SU-DHL-6 (cell line): ENCODE measurements around the gene HACD4.

Source experiments
- H2AFZ ChIP-seq: fragments of 200-600 bp; sonication (generic); 2 replicates; pipeline ENCODE4 v1.6.1; 2014; ENCODE audit warnings: low read depth, mild to moderate bottlenecking, moderate library complexity, mixed read lengths, antibody characterized with exemption, low read length; ENCODE audit not compliant: severe bottlenecking
- H3F3A ChIP-seq: fragments of 200-600 bp; shearing (Covaris generic); 2 replicates; pipeline ENCODE4 v1.6.0; 2016; ENCODE audit warnings: antibody characterized with exemption, mild to moderate bottlenecking; ENCODE audit not compliant: insufficient read depth
- H3K27ac ChIP-seq: fragments of 200-600 bp; sonication (generic); 2 replicates; pipeline ENCODE4 v1.5.1; 2016; ENCODE audit warnings: low read depth, mild to moderate bottlenecking, low read length, moderate library complexity, mixed read lengths
- H3K27me3 ChIP-seq: fragments of 200-600 bp; sonication (generic), shearing (Covaris generic); 2 replicates; pipeline ENCODE4 v1.6.0; 2014; ENCODE audit warnings: mild to moderate bottlenecking, low read length
- H3K36me3 ChIP-seq: fragments of 200-600 bp; sonication (generic); 2 replicates; pipeline ENCODE4 v1.6.1; 2014; ENCODE audit warnings: mild to moderate bottlenecking, low read length, mixed read lengths
- H3K4me2 ChIP-seq: fragments of 300-600, 200-600 bp; shearing (Covaris generic), sonication (generic); 2 replicates; pipeline ENCODE4 v1.6.0; 2014; ENCODE audit warnings: low read length, low read depth, mild to moderate bottlenecking; ENCODE audit not compliant: poor library complexity, severe bottlenecking
- H3K4me3 ChIP-seq: fragments of 200-600 bp; sonication (generic); 2 replicates; pipeline ENCODE4 v1.5.1; 2014; ENCODE audit warnings: antibody characterized with exemption, low read length, mild to moderate bottlenecking, mixed read lengths; ENCODE audit not compliant: insufficient read depth, poor library complexity, severe bottlenecking
- H3K79me2 ChIP-seq: fragments of 200-600 bp; sonication (generic); 2 replicates; pipeline ENCODE4 v1.6.1; 2014; ENCODE audit warnings: mild to moderate bottlenecking, low read length, moderate library complexity; ENCODE audit not compliant: insufficient read depth
- H3K9ac ChIP-seq: fragments of 200-600 bp; sonication (generic); 2 replicates; pipeline ENCODE4 v1.7.0; 2014; ENCODE audit warnings: mild to moderate bottlenecking, low read length
- H3K9me2 ChIP-seq: fragments of 200-600 bp; sonication (generic); replicated peaks from 2 replicates; pipeline ENCODE4 v1.6.1; 2014; ENCODE audit warnings: low read length; ENCODE audit not compliant: insufficient read depth
- H3K9me3 ChIP-seq: fragments of 200-600 bp; sonication (generic); 2 replicates; pipeline ENCODE4 v1.6.1; 2014; ENCODE audit warnings: low read length, mixed read lengths; ENCODE audit not compliant: insufficient read depth
- H4K20me1 ChIP-seq: fragments of 200-600 bp; sonication (generic); 2 replicates; pipeline ENCODE4 v1.6.1; 2014; ENCODE audit warnings: low read depth, mild to moderate bottlenecking, antibody characterized with exemption, low read length, moderate library complexity, mixed read lengths
- EZH2phosphoT487 ChIP-seq: fragments of 200-600 bp; sonication (generic), shearing (Covaris generic); conservative IDR thresholded peaks from 2 replicates; pipeline ENCODE4 v1.6.1; 2018; ENCODE audit warnings: mild to moderate bottlenecking, antibody characterized with exemption, low read length, moderate library complexity, mixed read lengths
- TF ChIP-seq, protein P1 (sequence below): fragments of 200-600 bp; sonication (generic); IDR thresholded peaks from one replicate; pipeline ENCODE4 v1.5.1; 2017; ENCODE audit warnings: antibody characterized with exemption, mild to moderate bottlenecking, low read length, moderate library complexity; ENCODE audit not compliant: insufficient read depth, poor library complexity, severe bottlenecking

Gene HACD4

GRCh38 chr9:21053851-21054250 lies 22.4 kb upstream of the HACD4 start:
- TF ChIP-seq EZH2phosphoT487: no peak
- TF ChIP-seq, protein P1, sequence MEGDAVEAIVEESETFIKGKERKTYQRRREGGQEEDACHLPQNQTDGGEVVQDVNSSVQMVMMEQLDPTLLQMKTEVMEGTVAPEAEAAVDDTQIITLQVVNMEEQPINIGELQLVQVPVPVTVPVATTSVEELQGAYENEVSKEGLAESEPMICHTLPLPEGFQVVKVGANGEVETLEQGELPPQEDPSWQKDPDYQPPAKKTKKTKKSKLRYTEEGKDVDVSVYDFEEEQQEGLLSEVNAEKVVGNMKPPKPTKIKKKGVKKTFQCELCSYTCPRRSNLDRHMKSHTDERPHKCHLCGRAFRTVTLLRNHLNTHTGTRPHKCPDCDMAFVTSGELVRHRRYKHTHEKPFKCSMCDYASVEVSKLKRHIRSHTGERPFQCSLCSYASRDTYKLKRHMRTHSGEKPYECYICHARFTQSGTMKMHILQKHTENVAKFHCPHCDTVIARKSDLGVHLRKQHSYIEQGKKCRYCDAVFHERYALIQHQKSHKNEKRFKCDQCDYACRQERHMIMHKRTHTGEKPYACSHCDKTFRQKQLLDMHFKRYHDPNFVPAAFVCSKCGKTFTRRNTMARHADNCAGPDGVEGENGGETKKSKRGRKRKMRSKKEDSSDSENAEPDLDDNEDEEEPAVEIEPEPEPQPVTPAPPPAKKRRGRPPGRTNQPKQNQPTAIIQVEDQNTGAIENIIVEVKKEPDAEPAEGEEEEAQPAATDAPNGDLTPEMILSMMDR: no peak
- no peaks in the 10 kb centered on the region for H3K79me2 ChIP-seq

GRCh38 chr9:21047281-21047691 lies 15.8 kb upstream of the HACD4 start:
- no peaks in the 10 kb centered on the region for H3K9me2 ChIP-seq
- no peaks in the 10 kb centered on the region for H3K79me2 ChIP-seq
- H3K4me2 ChIP-seq: no peak overlapping the region
- no peaks in the 10 kb centered on the region for H3K9me3 ChIP-seq
- H2AFZ ChIP-seq: no peak overlapping the region
- H3K9ac ChIP-seq: no peak overlapping the region
- H3K4me3 ChIP-seq: no peak overlapping the region
- no peaks in the 10 kb centered on the region for H3K27me3 ChIP-seq
- TF ChIP-seq EZH2phosphoT487: no peak
- TF ChIP-seq, protein P1: no peak
- no peaks in the 10 kb centered on the region for H3K36me3 ChIP-seq
- H3F3A ChIP-seq: no peaks in the 10 kb centered on the region
- no peaks in the 10 kb centered on the region for H4K20me1 ChIP-seq
- no peak overlapping the region for H3K27ac ChIP-seq

More at GRCh38 chr9:21053851-21054250, 22.4 kb upstream of the HACD4 start:
- no peak overlapping the region for H3K9ac ChIP-seq
- no peaks in the 10 kb centered on the region for H4K20me1 ChIP-seq
- H3K4me2 ChIP-seq: no peak overlapping the region
- no peak overlapping the region for H2AFZ ChIP-seq
- no peaks in the 10 kb centered on the region for H3F3A ChIP-seq
- no peaks in the 10 kb centered on the region for H3K36me3 ChIP-seq
- no peaks in the 10 kb centered on the region for H3K9me2 ChIP-seq
- H3K4me3 ChIP-seq: no peak overlapping the region
- no peaks in the 10 kb centered on the region for H3K27me3 ChIP-seq
- no peaks in the 10 kb centered on the region for H3K9me3 ChIP-seq
- no peak overlapping the region for H3K27ac ChIP-seq

DNA sequence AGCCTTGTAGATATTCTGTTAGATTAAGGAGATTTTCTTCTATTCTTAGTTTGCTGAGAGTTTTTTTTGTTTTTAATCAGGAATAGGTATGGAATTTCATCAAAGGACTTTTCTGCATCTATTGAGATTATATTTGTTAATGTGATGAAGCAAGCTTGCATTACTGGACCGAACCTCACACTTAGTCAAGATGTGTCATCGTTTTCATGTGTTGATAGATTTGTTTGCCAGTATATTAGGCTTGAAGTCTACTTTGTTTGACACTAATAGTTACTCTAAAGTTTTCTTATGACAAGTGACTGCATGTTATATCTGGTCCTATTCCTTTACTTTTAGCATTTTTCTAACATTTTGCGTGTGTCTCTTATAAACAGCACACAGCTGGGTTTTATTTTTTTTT lies 12.4 kb upstream of the HACD4 start:
- Histone ChIP-seq H3K27me3 (no peaks in the 10 kb centered on the region), H3F3A (no peaks in the 10 kb centered on the region), H3K9me2 (no peaks in the 10 kb centered on the region), H3K9ac (no peak overlapping the region), H4K20me1 (no peaks in the 10 kb centered on the region), H2AFZ (no peak overlapping the region), H3K4me2 (no peak overlapping the region), H3K27ac (no peak overlapping the region), H3K9me3 (no peaks in the 10 kb centered on the region), H3K4me3 (no peak overlapping the region), H3K36me3 (no peaks in the 10 kb centered on the region), H3K79me2 (no peaks in the 10 kb centered on the region)
- TF ChIP-seq, protein P1: no peak
- no peak for TF ChIP-seq EZH2phosphoT487

- no peaks in the 10 kb centered on the region for H3K79me2 ChIP-seq
- H3K4me2 ChIP-seq: no peak overlapping the region
- H3K27ac ChIP-seq: no peak overlapping the region
- no peaks in the 10 kb centered on the region for H3K36me3 ChIP-seq
- H2AFZ ChIP-seq: no peak overlapping the region
- no peaks in the 10 kb centered on the region for H4K20me1 ChIP-seq
- H3K9ac ChIP-seq: no peak overlapping the region
- H3K9me2 ChIP-seq: no peaks in the 10 kb centered on the region
- H3F3A ChIP-seq: no peaks in the 10 kb centered on the region
- no peak for TF ChIP-seq EZH2phosphoT487
- TF ChIP-seq, protein P1: no peak
- no peaks in the 10 kb centered on the region for H3K27me3 ChIP-seq
- no peak overlapping the region for H3K4me3 ChIP-seq
- H3K9me3 ChIP-seq: no peaks in the 10 kb centered on the region
These were observed 11.0 kb upstream of the HACD4 start for GRCh38 chr9:21042466-21042865.
